NCI-H2171 (cell line): ENCODE measurements around the gene C4A.
A peak's percentile ranks its signal among the peaks of the same experiment; 100 is the strongest.
"Not testable (repeated sequence)": the region's sequence is repeated elsewhere in the genome, so short reads cannot be mapped to it uniquely, and the experiment has no call there.

Experiments used
- DNase-seq: peaks from one replicate; lab custom pipeline; 2025; lab: John Stamatoyannopoulos, UW

The C4A gene

DNA sequence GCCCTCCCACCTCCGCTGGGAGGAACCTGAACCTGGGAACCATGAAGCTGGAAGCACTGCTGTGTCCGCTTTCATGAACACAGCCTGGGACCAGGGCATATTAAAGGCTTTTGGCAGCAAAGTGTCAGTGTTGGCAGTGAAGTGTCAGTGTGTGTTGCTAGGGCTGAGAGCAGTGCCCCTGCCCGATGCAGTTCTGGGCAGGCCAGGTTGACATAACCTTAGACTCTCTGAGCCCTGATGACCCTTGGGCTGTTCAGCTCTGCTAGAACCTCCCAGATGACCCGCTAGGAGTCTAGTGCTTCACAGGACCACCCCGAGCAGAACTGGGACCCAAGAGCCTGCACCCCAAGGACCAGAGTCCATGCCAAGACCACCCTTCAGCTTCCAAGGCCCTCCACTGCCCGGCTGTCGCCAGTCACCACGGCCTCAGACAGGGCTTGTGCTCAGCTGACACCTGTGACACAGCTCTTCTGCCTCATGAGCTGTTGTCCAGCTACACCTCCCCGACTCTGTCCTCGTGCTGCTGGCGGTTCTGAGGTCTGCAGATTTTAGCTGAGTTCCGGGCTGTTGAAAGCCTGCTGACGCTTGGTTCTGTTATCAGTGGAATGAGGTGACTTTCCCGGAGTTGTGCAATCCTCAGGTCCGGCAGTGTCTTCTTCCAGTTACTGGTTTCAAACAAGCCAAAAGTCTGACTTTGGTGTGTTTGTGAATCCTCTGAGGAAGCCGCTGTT lies 53.6 kb downstream of the C4A start:
- DNase-seq = not testable (repeated sequence)

DNA sequence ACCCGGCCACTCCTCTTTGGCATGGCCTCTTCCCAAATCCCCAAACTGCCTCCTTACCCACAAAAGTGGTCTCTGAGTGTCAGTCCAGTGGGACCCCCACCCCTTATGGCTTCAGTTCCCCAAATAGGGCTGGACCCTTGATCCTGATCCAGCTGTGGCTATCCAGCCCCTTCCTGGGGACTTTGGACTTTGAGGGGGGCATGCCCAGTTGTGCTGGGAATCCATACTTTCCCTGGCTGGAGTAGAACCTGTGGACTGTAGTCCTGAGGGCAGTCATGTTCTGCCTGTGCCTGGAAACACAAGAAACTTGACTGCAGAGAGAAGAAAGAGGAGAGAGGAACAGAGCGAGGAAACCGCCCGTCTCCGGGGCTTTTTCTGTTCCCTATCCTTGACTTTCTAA lies 55.3 kb downstream of the C4A start:
- not testable (repeated sequence) for DNase-seq

DNA sequence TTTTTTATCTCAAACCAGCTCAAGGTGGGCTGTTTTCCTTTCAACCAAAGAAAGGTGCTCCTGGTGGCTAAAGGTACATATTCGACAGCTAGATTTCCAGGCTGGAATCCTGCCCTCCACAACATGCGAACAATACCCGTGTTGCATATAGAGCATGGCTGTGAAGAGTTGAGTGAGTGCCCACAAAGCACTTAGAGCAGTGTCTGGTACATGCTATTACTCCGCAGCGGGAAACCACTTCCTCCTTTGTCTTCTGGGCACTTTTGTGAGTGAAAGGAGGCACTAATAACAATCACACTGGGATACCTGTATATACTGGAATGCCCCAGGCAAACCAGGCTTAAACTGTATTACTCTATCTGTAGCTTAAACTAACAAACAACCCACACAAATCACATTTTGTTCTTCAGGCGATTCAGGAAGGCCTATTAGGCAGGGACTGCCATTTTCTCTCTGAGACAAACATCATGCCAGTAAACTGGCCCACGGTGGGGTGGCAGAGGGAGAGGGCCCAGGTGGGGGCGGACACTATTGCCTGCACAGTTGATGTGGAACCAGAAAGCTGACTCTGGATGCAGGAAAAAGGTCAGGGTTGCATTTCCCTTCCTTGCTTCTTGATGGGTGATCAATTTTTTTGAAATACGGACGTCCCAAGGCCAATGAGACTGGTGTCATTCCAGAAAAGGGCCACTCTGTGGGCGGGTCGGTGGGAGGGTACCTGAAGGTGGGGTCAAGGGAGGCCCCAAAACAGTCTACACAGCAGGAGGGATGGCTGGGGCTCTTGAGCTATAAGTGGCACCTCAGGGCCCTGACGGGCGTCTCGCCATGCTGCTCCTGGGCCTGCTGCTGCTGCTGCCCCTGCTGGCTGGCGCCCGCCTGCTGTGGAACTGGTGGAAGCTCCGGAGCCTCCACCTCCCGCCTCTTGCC lies 56.0 kb downstream of the C4A start, which contains the start of gene CYP21A2:
CYP21A2 (plus strand) TSS at position 818 of the 927 bp plus-strand sequence; CDS start at position 826, 8 bp downstream.
- DNase-seq = not testable (repeated sequence)

DNA sequence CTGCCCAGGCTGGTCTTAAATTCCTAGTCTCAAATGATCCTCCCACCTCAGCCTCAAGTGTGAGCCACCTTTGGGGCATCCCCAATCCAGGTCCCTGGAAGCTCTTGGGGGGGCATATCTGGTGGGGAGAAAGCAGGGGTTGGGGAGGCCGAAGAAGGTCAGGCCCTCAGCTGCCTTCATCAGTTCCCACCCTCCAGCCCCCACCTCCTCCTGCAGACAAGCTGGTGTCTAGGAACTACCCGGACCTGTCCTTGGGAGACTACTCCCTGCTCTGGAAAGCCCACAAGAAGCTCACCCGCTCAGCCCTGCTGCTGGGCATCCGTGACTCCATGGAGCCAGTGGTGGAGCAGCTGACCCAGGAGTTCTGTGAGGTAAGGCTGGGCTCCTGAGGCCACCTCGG lies 57.0 kb downstream of the C4A start:
- DNase-seq = not testable (repeated sequence)

DNA sequence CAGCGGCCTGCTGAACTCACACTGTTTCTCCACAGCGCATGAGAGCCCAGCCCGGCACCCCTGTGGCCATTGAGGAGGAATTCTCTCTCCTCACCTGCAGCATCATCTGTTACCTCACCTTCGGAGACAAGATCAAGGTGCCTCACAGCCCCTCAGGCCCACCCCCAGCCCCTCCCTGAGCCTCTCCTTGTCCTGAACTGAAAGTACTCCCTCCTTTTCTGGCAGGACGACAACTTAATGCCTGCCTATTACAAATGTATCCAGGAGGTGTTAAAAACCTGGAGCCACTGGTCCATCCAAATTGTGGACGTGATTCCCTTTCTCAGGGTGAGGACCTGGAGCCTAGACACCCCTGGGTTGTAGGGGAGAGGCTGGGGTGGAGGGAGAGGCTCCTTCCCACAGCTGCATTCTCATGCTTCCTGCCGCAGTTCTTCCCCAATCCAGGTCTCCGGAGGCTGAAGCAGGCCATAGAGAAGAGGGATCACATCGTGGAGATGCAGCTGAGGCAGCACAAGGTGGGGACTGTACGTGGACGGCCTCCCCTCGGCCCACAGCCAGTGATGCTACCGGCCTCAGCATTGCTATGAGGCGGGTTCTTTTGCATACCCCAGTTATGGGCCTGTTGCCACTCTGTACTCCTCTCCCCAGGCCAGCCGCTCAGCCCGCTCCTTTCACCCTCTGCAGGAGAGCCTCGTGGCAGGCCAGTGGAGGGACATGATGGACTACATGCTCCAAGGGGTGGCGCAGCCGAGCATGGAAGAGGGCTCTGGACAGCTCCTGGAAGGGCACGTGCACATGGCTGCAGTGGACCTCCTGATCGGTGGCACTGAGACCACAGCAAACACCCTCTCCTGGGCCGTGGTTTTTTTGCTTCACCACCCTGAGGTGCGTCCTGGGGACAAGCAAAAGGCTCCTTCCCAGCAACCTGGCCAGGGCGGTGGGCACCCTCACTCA lies 57.7 kb downstream of the C4A start:
- not testable (repeated sequence) for DNase-seq

DNA sequence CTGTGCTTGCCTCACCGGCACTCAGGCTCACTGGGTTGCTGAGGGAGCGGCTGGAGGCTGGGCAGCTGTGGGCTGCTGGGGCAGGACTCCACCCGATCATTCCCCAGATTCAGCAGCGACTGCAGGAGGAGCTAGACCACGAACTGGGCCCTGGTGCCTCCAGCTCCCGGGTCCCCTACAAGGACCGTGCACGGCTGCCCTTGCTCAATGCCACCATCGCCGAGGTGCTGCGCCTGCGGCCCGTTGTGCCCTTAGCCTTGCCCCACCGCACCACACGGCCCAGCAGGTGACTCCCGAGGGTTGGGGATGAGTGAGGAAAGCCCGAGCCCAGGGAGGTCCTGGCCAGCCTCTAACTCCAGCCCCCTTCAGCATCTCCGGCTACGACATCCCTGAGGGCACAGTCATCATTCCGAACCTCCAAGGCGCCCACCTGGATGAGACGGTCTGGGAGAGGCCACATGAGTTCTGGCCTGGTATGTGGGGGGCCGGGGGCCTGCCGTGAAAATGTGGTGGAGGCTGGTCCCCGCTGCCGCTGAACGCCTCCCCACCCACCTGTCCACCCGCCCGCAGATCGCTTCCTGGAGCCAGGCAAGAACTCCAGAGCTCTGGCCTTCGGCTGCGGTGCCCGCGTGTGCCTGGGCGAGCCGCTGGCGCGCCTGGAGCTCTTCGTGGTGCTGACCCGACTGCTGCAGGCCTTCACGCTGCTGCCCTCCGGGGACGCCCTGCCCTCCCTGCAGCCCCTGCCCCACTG lies 58.6 kb downstream of the C4A start:
- not testable (repeated sequence) for DNase-seq

DNA sequence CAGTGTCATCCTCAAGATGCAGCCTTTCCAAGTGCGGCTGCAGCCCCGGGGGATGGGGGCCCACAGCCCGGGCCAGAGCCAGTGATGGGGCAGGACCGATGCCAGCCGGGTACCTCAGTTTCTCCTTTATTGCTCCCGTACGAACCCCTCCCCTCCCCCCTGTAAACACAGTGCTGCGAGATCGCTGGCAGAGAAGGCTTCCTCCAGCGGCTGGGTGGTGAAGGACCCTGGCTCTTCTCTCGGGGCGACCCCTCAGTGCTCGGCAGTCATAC lies 59.1 kb downstream of the C4A start:
- not testable (repeated sequence) for DNase-seq

DNA sequence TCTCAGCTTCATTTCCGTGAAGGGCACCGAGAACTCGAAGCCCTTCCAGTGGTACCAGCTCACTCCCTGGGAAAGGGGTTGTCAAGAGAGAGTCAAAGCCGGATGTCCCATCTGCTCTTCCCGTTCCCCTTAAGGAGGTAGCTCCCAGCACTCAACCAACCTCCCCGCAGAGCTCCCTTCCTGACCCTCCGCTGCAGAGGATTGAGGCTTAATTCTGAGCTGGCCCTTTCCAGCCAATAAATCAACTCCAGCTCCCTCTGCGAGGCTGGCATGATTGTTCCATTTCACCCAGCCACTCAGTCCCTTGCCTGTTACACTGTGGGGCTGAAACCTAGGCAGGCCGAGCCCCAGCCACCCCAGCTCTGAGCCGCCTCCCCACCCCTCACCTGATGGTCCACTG lies 59.5 kb downstream of the C4A start:
- DNase-seq = not testable (repeated sequence)

DNA sequence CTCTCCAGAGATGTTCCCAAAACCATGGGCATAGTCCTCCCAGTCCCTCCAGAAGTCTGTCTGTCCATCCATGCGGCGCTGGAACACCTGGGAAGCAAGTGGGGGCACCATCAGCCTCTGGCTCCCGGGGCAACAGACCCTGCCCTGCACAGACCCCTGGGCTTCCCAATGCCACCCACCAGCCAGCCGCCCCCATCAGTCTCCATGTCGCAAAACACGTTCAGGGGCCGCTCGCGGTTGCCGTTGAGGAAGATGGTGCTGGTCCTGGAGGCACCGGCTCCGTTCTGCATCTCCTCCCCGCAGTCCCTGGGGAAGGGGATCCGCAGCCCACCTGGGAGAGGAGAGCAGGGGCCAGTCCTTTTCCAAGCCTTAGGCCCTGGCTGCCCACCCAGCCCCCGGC lies 60.4 kb downstream of the C4A start:
- DNase-seq = not testable (repeated sequence)

DNA sequence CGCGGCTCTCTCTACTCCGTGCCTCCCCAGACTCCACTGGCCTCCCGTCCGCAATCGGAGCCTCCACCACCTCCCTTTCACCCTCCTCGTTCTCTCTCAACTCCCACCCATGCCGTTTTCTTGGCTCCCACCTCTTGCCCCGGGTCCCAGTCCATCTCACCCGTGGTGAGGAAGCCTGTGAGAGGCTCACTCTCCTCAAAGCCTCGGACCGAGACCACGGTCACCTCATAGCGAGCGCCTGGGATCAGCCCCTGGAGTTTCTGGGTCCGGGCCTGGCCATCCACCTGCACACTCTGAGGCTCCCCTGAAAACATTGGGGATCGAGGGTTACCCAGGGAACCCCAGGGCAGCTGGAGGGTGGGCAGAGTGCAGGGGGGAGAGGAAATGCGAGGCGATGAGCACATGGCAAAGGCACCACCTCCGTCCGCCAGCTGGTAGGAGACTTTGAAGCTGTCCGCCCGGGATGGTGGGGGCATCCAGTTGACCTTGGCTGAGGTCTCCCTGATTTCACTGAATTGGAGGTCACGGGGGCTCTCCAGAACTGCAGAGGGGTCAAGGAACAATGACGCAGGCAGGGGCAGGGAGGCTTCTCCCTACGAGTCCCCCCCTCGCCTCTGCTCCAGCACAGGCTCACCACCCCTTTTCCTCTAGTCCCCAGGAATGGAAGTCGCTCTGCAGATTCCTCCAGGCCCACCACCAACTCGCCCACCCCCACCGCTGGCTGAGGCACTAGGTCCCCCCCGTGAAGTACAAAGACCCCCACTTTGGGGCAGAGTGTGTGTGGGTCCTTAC lies 61.9 kb downstream of the C4A start:
- DNase-seq = not testable (repeated sequence)

DNA sequence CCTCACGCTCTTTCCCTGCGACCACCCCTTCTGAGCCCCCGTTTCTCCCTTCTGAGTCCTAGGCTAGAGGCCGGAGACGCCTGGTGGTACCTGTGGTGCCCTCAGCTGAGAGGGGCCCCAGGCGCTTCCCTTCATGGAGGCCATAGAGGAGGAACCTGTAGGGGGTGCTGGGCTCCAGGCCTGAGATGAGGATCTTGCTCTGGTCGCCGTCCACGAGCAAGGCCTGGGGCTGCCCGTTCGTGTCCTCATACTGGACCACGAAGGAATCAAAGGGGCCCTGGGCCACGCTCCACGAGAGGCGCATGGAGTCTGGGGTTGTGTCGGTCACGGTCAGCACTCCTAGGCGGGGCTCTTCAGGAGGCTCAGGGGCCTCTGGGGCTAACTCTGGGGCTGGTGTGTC lies 63.1 kb downstream of the C4A start:
- DNase-seq = not testable (repeated sequence)

DNA sequence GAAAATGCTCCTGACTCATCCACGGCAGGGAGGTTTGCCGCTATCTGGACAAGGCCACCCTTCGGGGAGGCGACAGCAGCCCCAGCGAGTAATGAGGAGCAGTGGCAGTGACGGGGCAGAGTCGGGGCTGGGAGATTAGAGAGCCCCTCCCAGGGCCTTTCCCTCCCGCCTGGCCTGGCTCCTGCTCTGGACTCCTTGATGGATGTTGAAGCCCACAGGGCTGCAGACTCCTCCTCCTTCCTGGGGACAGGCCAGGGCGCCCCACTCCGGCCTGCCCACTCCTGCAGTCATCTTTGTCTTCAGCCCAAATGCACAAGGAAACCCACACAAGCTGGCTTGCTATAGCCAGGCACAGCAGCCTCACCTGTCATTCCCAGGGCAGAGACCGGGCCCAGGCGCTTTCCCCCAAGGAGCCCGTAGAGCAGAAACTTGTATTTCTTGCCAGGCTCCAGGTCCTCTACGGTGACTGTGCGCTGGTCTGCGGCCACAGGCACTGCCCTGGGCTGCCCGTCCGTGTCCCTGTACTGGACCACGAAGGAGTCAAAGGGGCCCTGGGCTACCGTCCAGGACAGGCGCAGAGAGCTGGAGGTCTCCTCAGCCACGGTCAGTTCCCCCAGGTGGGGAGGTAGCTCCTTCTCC lies 64.1 kb downstream of the C4A start:
- no peak for DNase-seq

DNA sequence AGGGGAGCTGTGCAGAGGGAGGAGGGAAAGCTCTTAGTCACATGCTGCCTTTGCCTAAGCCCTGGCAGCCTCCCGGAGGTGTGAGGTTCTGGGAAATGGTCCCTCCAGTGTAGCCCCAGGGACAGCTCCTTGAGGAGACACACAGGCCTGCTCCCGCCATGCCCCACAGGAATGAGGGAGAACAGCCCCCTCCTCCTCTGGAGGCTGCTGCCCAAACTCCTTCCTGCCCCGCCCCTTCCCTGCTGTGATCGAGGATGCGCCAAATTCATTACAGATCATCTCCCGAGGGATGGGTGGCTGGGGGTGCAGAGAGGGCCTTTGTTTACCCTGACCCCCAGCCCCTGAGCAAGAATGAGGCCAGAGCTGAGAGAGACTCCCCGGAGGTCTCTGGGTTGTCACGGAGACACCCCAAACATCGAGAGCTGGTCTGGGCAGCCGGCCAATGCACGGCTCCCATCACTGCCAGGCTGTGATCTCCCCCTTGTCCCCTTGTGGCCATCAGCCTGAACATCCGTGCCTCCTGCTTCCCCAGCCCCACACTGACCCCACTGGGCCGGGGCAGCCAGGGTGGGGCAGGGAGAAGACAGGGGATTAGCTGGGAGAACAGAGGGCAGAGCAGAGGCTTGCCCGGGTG lies 64.7 kb downstream of the C4A start:
- peak; percentile 22 for DNase-seq

DNA sequence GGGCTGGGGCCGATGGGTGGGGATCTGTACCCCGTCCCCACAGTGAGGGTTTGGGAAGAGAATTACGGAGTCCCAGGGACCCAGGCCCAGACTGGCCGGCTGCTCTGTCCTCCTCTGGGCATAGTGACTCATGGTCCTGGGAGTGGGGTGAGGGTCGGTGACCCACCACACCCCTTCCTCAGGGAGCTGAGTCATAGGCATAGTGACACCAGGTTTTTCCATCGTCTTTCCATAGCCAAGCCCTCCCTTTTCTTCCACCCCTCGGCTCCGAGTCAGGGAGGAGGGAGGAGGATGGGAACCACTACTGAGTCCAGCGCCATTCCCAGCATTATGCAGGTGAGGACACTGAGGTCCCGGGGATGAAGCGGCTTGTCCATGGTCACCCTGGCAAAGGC lies 65.2 kb downstream of the C4A start:
- no peak for DNase-seq

DNA sequence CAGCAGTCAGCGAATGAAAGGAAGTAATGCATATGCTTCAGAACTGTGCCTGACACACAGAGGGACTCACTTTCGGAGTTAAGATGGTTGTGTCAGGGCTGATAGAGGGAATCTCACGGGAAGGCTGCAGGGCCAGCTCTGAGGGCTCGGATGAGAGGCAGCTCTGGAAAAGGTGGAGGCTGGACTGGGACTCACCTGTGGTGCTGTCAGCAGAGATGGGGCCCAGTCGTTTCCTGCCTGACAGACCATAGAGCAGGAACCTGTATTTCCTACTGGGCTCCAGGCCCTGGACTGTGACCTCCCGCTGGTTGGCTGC lies 65.6 kb downstream of the C4A start:
- no peak for DNase-seq

DNA sequence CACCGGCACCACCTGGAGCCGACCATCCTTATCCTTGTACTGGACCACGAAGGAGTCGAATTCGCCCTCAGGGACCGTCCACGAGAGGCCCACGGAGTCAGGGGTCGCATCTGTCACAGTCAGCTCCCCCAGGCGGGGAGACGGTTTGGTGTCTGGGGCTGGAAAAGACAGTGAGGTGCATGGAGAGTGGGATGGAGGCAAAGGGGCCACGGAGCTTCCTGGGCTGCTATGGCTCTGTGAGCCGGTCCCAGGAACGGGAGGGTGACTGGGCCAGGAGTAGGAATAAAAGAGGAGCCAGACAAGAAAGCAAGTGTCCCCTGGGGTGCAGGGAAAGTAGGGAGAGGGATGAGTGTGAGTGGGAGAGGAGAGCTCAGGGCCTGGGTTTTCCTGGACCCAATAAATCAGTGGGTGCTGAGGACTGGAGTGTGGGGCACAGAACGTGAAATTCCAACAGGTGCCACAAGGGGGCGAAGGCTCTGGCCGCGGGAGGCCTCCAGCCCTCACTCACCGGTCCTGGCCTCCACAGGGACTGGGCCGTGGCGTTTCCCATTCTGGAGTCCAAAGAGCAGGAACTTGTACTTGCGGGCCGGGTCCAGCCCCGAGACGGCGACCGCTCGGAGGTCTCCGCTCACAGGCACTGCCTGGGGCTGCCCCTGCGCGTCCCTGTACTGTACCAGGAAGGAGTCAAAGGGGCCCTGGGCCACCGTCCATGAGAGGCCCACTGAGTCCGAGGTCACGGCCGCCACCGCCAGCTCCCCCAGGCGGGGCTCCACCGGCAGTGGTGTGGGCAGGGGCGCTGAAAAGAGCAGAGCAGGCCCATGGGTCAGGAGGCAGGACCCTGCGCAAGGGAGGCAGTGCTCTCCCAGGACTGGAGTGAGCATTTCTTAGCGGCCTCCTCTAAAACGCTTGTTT lies 66.3 kb downstream of the C4A start:
- peak; percentile 2 for DNase-seq

DNA sequence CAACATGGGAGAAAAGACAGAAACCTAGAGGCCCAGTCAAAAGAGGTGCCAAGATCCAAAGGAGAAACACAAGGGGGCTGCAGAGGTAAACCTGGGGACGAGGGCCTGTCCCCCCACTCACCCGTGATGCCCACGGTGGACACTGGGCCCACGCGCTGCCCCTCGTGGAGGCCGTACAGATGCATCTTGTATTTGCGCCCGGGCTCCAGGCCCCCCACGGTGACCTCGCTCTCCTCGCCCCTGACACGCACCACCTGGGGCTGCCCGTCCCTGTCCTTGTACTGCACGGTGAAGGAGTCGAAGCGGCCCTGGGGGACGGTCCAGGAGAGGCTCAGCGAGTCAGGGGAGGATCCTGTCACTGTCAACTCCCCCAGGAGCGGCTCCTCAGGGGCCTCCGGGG lies 67.3 kb downstream of the C4A start:
- not testable (repeated sequence) for DNase-seq

DNA sequence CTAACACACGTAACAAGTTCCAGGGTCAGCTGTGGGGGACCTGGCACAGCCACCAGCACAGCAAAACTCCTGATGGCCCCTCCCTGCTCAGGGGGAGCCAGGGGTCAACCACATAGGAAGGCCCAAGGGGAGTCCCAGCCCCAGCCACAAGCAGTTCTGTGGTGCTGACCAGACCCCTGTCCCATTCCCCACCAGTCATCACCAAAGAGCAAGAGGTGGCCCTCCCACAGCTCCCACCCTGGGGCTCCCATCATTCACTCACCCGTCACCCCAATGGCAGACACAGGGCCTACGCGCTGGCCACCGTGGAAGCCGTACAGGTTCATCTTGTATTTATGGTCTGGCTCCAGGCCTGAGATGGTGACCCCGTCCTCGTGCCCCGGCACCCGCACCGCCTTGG lies 67.9 kb downstream of the C4A start:
- not testable (repeated sequence) for DNase-seq

DNA sequence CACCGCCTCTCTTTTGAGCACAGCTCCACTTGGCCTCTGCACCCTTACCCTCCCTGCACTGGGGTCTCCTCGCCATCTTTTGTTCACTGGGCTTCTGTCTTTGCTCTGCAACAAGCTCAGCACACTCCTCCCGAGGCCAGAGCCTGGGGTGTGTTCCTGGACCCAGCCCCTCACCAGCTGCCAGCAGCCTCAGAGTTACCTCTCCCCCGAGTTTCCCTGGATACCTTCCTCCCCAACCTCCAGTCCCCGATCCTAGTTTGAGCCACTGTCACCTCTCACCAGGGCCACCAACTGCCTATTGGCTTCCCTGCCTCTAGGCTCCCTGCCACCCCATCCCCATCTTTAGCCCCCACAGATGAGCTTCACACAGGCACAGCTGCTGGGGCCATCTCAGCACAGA lies 68.7 kb downstream of the C4A start:
- DNase-seq = no peak
